Smooth muscle cell of bladder (primary cell): ENCODE measurements around the gene PLEKHN1. TPM values are rescaled to one million over a fixed set of nuclear protein-coding genes. Genes with fewer than 3 reads are reported as not detected.

Experiments
- total RNA-seq: library from RNA; depleted of rRNA; stranded (reverse); fragments of >200 nt; gene quantifications from 2 replicates; pipeline ENCODE4 v1.2.3, GENCODE V29; 2014

Gene PLEKHN1
- total RNA-seq, result 0.18 and 0.28 TPM in 2 replicates

GRCh38 chr1:966135-966703, at the start of gene PLEKHN1:
Gene PLEKHN1 (plus strand): TSS chr1:966482. CDS start chr1:966532, 50 bp downstream.

GRCh38 chr1:923131-923990, 42.9 kb upstream of the PLEKHN1 start, which contains the start of gene SAMD11:
Gene SAMD11 (plus strand): TSS chr1:923923. CDS start chr1:924432, 509 bp downstream.

GRCh38 chr1:958823-959730, 7.2 kb upstream of the PLEKHN1 start, which contains the start of gene NOC2L:
Gene NOC2L (minus strand): TSS chr1:959256. CDS start chr1:959240, 16 bp downstream.

GRCh38 chr1:960363-961131, 5.7 kb upstream of the PLEKHN1 start, which contains the start of gene KLHL17:
Gene KLHL17 (plus strand): TSS chr1:960584. CDS start chr1:960694, 110 bp downstream.

GRCh38 chr1:981955-982558, 15.8 kb downstream of the PLEKHN1 start, which contains the start of gene PERM1:
Gene PERM1 (minus strand): TSS chr1:982093. CDS start chr1:981029, 1,064 bp downstream.

GRCh38 chr1:999725-1000356, 33.6 kb downstream of the PLEKHN1 start, which contains the start of gene HES4:
Gene HES4 (minus strand): TSS chr1:1000097. CDS start chr1:999973, 124 bp downstream.

GRCh38 chr1:1013105-1013921, 47.0 kb downstream of the PLEKHN1 start, which contains the start of gene ISG15:
Gene ISG15 (plus strand): TSS chr1:1013497. CDS start chr1:1013574, 77 bp downstream.

GRCh38 chr1:1020000-1020404, 53.7 kb downstream of the PLEKHN1 start, which contains the start of gene AGRN:
Gene AGRN (plus strand): TSS chr1:1020120. CDS start chr1:1020173, 53 bp downstream.

Other genes with a start within 250 kb of the PLEKHN1 start
- gene SAMD11, start 42.6 kb upstream of the PLEKHN1 start, total RNA-seq, result 34.2 and 36.6 TPM in 2 replicates
- 87.5 and 89.9 TPM in 2 replicates for gene NOC2L, start 7.2 kb upstream of the PLEKHN1 start, total RNA-seq
- gene KLHL17, start 5.9 kb upstream of the PLEKHN1 start, total RNA-seq, result 6.8 and 6.9 TPM in 2 replicates
- 0.43 and 2.1 TPM in 2 replicates for gene PERM1, start 15.6 kb downstream of the PLEKHN1 start, total RNA-seq
- gene HES4, start 33.6 kb downstream of the PLEKHN1 start, total RNA-seq, result 0.85 and 8.0 TPM in 2 replicates
- 103 and 131 TPM in 2 replicates for gene ISG15, start 47.0 kb downstream of the PLEKHN1 start, total RNA-seq
- 30.9 and 42.0 TPM in 2 replicates for gene AGRN, start 53.6 kb downstream of the PLEKHN1 start, total RNA-seq
- not detected in 2 replicates for gene RNF223, start 107.8 kb downstream of the PLEKHN1 start, total RNA-seq
- gene C1orf159, start 149.6 kb downstream of the PLEKHN1 start, total RNA-seq, result 3.8 and 4.0 TPM in 2 replicates
- gene TTLL10, start 207.4 kb downstream of the PLEKHN1 start, total RNA-seq, result not detected in 2 replicates
- 0.55 TPM in 1 of 2 replicates, not detected in the other for gene TNFRSF18, start 240.1 kb downstream of the PLEKHN1 start, total RNA-seq
- 0.14 and 0.18 TPM in 2 replicates for gene TNFRSF4, start 247.7 kb downstream of the PLEKHN1 start, total RNA-seq